IPS-18a (cell line): ENCODE results near the gene NKPD1.
"Not testable (repeated sequence)": the region's sequence is repeated elsewhere in the genome, so short reads cannot be mapped to it uniquely, and the experiment has no call there.

ENCODE experiments used
- H3K27ac ChIP-seq: one replicate; pipeline ENCODE4 v1.5.1; 2013; ENCODE audit warnings: low read length
- H3K27me3 ChIP-seq: one replicate; pipeline ENCODE4 v1.6.1; 2013; ENCODE audit warnings: mild to moderate bottlenecking, low read length; ENCODE audit not compliant: control insufficient read depth, insufficient read depth
- H3K36me3 ChIP-seq: one replicate; pipeline ENCODE4 v1.6.1; 2013; ENCODE audit warnings: low read depth, low read length; ENCODE audit not compliant: control insufficient read depth
- H3K4me1 ChIP-seq: one replicate; pipeline ENCODE4 v1.6.1; 2013; ENCODE audit warnings: low read depth, low read length; ENCODE audit not compliant: control insufficient read depth
- H3K4me3 ChIP-seq: one replicate; pipeline ENCODE4 v1.5.1; 2013; ENCODE audit warnings: low read length
- H3K9ac ChIP-seq: one replicate; pipeline ENCODE4 v1.6.1; 2013; ENCODE audit warnings: mild to moderate bottlenecking, low read length, moderate library complexity
- H3K9me3 ChIP-seq: one replicate; pipeline ENCODE4 v1.6.1; 2013; ENCODE audit warnings: low read depth, low read length; ENCODE audit not compliant: control insufficient read depth

Gene NKPD1

DNA sequence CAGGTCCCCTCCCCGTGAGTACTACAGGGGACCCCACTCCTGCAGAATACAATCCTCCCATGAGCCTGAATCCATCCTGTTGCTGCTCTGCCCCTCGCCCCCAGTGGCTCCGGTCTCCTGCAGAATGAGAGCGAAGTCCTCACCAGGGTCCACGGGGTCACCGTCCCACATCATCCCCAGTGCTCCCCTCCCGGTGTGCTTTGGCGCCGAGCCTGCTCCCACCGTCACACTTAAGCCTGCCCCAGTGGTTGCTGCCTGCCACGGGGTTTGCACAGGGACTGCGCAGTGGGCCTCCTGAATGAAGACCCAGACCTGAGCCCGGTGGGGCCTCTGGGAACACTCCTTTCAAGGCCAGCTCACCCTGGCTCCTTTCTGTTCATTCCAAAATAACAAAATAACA is 30.5 kb downstream of the NKPD1 start:
- Histone ChIP-seq H3K9ac (no peak overlapping the region), H3K4me1 (peaks cover 5% of the 10 kb centered on the region), H3K9me3 (no peaks in the 10 kb centered on the region), H3K27me3 (no peaks in the 10 kb centered on the region), H3K4me3 (no peak overlapping the region), H3K36me3 (no peaks in the 10 kb centered on the region), H3K27ac (no peak overlapping the region)

DNA sequence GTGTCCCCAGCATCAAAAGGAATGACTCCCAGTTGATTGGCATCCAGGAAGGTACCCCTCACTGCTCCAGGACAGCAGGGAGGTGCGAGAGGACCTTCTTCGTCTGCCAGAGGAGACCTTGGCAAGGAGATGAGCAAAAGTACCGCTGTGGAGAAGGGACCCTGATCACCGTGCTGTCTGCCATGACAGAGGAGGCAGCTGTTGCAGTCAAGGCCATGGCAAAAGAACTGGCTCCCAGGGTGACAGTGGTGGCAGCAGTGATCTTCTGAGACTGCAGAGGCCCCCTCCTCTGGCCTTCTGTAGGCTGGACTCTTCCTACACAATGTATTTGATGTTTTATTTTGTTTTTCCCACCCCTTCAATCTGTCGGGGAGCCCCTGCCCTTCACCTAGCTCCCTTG is 32.0 kb downstream of the NKPD1 start:
- H3K4me3 ChIP-seq: no peak overlapping the region
- H3K27ac ChIP-seq: no peak overlapping the region
- no peaks in the 10 kb centered on the region for H3K27me3 ChIP-seq
- peaks cover 5% of the 10 kb centered on the region for H3K4me1 ChIP-seq
- no peak overlapping the region for H3K9ac ChIP-seq
- H3K36me3 ChIP-seq: no peaks in the 10 kb centered on the region
- H3K9me3 ChIP-seq: no peaks in the 10 kb centered on the region

DNA sequence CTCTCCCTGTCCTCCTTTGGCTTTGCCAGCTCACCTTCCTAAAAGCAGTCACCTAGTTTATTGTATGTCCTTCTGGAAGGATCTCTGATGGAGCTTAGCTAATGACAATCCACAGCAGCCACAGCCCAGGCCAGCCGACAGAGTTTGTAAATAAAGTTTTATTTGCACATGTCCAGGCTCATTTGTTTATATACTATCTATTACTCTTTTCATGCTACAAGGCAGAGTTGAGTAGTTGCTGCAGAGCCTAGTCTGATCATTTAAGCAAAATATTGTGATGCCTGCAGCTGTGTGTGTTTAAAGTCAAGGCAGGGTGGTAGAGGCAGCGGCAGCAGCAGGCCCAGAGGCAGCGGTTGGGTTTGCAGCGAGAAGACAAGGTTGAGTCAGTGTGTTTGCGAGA is 32.6 kb downstream of the NKPD1 start:
- no peaks in the 10 kb centered on the region for H3K9me3 ChIP-seq
- no peak overlapping the region for H3K27ac ChIP-seq
- H3K9ac ChIP-seq: no peak overlapping the region
- no peaks in the 10 kb centered on the region for H3K36me3 ChIP-seq
- H3K4me1 ChIP-seq: peaks cover 5% of the 10 kb centered on the region
- no peak overlapping the region for H3K4me3 ChIP-seq
- H3K27me3 ChIP-seq: no peaks in the 10 kb centered on the region

DNA sequence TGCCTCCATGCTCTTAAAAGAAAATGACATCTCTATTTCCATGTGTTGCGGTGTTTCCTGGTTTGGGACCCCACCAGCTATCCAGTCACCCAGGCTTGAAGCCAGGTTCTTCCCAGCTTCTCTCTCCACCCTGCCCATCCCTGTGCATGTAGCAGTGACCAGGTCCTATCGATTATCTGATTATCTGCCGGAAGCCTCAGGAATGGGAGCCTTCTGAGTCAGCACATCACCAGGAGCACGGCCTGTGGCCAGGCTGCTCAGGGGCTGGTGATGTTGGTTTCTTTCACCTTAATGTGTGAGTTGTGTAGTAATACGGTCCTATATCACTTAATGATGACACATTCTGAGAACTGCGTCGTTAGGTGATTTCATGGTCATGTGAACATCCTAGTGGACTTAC is 34.1 kb downstream of the NKPD1 start:
- Histone ChIP-seq H3K27me3 (no peaks in the 10 kb centered on the region), H3K9me3 (no peaks in the 10 kb centered on the region), H3K4me1 (peaks cover 5% of the 10 kb centered on the region), H3K27ac (no peak overlapping the region), H3K4me3 (no peak overlapping the region), H3K9ac (no peak overlapping the region), H3K36me3 (no peaks in the 10 kb centered on the region)

DNA sequence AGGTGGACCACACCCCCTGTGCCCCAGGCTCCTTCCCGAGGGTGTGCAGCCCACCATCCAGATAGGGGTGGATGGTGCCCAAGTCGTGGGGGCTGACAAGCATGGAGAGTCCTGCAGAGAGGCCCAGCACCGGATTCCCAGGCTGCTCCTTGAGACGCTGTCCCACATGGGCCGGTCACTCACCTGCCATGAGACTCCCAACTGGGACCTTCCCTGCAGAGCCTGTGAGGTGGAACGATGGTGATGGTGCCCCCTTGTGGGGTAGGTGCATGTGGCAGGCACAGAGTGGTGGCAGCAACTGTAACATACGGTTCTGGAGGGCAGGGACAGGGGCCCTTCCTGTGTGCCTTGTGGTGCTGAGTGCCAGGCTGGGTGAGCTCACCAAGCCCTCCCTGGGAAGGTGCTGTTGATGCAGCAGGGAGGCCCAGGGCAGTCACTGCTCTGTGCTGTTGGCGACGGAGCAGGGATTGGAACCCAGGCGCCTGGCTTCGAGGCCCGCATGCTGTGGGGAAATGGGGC is 34.7 kb downstream of the NKPD1 start:
- Histone ChIP-seq H3K36me3 (no peaks in the 10 kb centered on the region), H3K9me3 (no peaks in the 10 kb centered on the region), H3K4me3 (no peak overlapping the region), H3K9ac (no peak overlapping the region), H3K27me3 (no peaks in the 10 kb centered on the region), H3K4me1 (peaks cover 5% of the 10 kb centered on the region), H3K27ac (no peak overlapping the region)

DNA sequence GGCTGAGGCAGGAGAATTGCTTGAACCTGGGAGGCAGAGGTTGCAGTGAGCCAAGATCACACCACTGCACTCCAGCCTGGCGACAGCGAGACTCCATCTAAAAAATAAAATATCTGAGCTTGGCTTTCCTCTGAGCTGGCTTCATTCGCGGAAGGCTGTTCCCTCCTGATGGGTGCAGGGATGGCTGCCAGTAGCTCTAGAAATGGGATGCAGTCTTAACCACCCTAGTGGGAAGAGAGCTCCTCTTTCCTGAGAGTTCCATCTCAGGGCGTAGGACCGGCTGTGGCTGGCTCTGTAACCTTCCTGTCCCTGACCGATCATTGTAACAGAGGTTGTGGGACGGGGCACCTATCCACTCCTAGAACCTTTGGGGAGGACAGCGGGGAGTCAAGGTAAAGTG is 35.4 kb downstream of the NKPD1 start:
- Histone ChIP-seq H3K4me1 (no peaks in the 10 kb centered on the region), H3K27me3 (no peaks in the 10 kb centered on the region), H3K4me3 (no peak overlapping the region), H3K36me3 (no peaks in the 10 kb centered on the region), H3K9me3 (no peaks in the 10 kb centered on the region), H3K9ac (no peak overlapping the region), H3K27ac (no peak overlapping the region)

DNA sequence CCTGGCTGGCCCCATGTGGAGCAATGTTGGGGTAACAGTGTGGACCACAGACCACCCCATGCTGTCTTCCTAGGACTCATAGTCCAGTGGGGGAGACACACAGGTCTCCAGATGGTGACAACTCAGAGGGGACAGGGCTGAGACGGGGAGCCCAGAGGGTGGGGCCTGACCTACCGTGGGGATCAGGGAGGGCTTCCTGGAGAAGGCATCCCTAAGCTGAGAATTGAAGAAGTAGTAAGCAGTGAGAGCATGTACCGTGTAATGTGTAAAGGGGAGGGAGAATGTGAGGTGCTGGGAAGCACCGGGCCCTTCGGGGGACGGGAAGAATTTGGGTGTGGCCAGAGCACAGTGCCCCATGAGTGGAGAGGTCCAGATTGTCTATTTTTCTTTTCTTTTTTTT is 36.8 kb downstream of the NKPD1 start:
- no peaks in the 10 kb centered on the region for H3K4me1 ChIP-seq
- no peaks in the 10 kb centered on the region for H3K36me3 ChIP-seq
- H3K4me3 ChIP-seq: no peak overlapping the region
- no peak overlapping the region for H3K9ac ChIP-seq
- no peaks in the 10 kb centered on the region for H3K9me3 ChIP-seq
- no peaks in the 10 kb centered on the region for H3K27me3 ChIP-seq
- H3K27ac ChIP-seq: no peak overlapping the region

DNA sequence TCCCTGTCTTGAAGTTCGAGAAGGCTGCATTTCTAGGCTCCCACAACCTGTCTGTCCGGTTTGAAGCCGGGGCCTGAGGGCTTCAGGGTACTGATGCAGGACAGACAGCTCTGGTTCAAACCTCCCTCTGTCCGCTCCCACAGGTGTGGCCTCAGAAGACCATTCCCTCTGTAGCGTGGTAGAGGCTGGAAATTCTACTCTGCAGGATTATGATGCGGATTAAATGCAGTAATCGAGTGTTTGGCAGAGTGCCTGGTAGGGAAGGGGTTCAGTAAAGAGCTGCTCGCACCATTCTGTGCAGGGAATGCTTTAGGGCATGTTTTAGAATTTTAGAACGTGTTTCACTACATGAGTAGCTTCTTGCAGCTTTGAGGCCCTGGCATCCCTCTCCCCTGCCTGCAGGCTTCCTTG is 37.3 kb downstream of the NKPD1 start:
- no peak overlapping the region for H3K27ac ChIP-seq

DNA sequence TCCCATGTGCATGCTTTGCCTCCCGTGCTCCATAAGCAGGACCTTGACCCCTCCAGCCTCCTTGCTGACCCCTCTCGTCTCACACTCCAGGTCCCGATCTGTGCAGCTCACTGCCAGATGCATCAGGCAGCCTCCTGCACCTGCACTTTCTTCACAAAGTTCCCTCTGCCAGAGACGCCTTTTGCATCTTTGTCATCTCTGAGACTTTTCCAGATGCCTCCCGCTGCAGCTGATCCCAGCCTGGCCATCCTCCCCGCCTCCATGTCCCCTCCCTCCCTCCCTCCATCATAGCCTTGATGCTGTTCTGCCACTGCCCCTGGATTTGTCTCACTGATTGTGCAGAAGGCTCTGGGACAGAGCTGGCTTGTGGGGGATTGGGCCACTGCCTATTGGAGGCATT is 38.0 kb downstream of the NKPD1 start:
- no peaks in the 10 kb centered on the region for H3K4me1 ChIP-seq
- H3K4me3 ChIP-seq: no peak overlapping the region
- no peaks in the 10 kb centered on the region for H3K9me3 ChIP-seq
- no peak overlapping the region for H3K27ac ChIP-seq
- H3K9ac ChIP-seq: no peak overlapping the region
- no peaks in the 10 kb centered on the region for H3K36me3 ChIP-seq
- no peaks in the 10 kb centered on the region for H3K27me3 ChIP-seq

More for the DNA sequence above, 37.3 kb downstream of the NKPD1 start:
- H3K4me3 ChIP-seq: no peak overlapping the region
- H3K9me3 ChIP-seq: no peaks in the 10 kb centered on the region
- no peak overlapping the region for H3K9ac ChIP-seq
- H3K4me1 ChIP-seq: no peaks in the 10 kb centered on the region
- no peaks in the 10 kb centered on the region for H3K36me3 ChIP-seq
- no peaks in the 10 kb centered on the region for H3K27me3 ChIP-seq

DNA sequence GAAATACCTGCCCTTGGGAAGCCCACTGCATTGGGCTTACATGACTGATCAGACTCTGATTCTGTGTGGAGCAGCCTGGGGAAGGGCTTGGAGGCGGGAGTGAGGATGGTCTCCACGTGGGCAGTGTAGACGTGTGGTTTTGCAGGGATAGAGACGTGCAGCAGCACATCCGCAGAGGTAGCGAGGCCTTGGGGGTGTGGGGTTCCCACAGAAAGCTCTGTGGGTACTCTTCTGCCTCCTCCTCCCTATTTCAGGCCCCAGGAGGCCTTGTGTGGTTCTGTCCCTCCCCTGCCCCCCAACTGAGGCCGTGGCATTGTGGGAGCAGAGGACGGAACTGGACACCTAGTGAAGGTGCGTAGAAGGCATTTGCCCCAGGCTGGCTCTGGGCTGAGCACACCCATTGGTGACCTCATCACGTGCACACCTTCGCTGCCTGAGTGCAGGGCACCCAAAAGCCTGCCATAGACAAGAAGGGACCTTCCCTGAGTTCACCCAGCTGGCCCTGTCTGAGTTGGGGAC is 38.9 kb downstream of the NKPD1 start:
- no peak overlapping the region for H3K9ac ChIP-seq
- H3K27ac ChIP-seq: no peak overlapping the region

DNA sequence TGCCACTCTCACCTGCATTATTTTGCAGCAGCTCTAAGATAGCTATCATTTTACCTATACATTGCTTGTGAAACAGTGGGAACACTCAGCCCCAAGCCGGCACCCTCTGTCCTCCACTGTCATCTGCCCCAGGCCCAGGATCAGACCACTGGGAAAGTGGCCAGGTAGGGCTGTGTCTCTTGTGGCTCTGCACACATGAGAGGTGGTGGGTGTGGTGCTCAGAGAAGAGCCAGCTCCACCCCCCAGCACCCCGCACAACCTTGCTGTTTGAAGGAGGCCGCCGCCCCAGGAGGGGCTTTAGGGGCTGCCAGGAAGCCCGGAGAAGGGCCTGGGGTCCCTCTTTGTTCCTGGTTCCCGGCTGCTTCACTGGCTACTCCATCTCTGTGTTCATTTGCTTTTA is 41.2 kb downstream of the NKPD1 start:
- H3K27ac ChIP-seq: no peak overlapping the region
- no peaks in the 10 kb centered on the region for H3K36me3 ChIP-seq
- H3K27me3 ChIP-seq: no peaks in the 10 kb centered on the region
- no peak overlapping the region for H3K9ac ChIP-seq
- H3K4me1 ChIP-seq: no peaks in the 10 kb centered on the region
- no peak overlapping the region for H3K4me3 ChIP-seq
- no peaks in the 10 kb centered on the region for H3K9me3 ChIP-seq

More for the DNA sequence above, 38.9 kb downstream of the NKPD1 start:
- Histone ChIP-seq H3K9me3 (no peaks in the 10 kb centered on the region), H3K27me3 (no peaks in the 10 kb centered on the region), H3K4me3 (no peak overlapping the region), H3K4me1 (no peaks in the 10 kb centered on the region), H3K36me3 (no peaks in the 10 kb centered on the region)

DNA sequence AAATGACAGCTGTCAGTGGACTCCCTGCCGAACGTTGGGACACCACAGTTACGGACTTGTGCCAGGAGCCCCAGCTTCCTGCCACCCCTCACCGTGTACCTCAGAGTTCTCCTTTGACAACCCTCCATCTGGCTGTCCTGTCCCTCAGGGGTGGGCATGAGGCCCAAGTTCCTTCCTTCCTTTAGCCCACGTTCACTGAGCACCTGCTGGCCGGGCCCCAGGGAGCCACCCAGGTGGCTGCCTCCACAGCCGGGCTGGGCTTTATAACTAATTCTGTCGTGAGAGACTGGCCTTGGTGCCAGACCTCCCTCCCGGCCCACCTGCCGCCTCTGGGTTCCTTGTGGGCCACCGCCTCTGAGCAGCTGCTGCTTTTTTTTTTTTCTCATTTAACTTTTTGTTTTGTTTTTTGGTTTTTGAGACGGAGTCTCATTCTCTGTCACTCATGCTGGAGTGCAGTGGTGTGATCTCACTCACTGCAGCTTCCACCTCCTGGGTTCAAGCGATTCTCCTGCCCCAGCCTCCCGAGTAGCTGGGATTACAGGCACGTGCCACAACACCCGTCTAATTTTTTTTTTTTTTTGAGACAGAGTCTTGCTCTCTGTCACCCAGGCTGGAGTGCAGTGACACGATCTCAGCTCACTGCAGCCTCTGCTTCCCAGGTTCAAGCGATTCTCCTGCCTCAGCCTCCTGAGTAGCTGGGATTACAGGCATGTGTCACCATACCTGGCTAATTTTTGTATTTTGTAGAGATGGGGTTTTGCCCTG is 42.0 kb downstream of the NKPD1 start:
- not testable (repeated sequence) for H3K4me3 ChIP-seq

More for the DNA sequence above, 42.0 kb downstream of the NKPD1 start:
- H3K9ac ChIP-seq, H3K27ac ChIP-seq, H3K27me3 ChIP-seq, H3K4me1 ChIP-seq, H3K9me3 ChIP-seq, H3K36me3 ChIP-seq: not testable (repeated sequence)
